HL-60/S4 treated with phorbol 12-myristate 13-acetate at 8.2 ng/mL for 4 days and 3 days (cell line): ENCODE results near the gene SEH1L.
"Not testable (repeated sequence)": the region's sequence is repeated elsewhere in the genome, so short reads cannot be mapped to it uniquely, and the experiment has no call there.

Experiments
- in situ Hi-C: fragments of 300-500 bp; cut with MboI; formaldehyde crosslinking; loops from 2 replicates; pipeline ENCODE4 v1.15.0; 2022; ENCODE audit warnings: low sequenced_read_pairs

Gene SEH1L

DNA sequence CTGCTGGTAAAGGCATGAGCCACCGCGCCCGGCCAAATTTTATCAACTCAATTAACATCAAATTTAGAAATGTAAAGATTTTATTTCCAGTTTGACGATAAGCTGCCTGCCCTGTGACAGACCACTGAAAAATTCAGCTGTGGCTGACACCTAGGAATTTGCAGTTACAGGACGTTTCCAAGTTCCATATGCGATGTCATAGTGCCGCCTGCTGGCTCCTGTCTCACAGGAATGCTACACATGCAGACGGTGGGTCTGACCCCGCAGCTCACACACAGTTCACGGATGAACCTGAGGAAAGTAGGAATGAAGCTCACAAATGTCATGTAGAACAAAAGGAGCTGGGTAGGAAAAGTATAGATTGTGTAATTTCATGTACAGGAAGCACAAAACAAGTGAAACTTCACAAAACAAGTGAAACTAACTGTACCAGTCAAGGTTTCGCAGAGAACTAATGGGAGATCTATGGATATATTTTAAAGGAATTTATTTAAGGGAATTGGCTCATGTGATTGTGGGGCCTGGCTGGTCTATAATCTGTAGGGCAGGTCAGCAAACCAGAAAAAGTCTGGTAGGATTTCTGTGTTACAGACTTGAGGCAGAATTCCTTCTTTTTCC, 13.2 kb upstream of the SEH1L start:
- in situ Hi-C loops: loop anchor here (25.0 kb wide), 2 partner anchors 197 to 547 kb away; partner anchors contain the start of gene AFG3L2

DNA sequence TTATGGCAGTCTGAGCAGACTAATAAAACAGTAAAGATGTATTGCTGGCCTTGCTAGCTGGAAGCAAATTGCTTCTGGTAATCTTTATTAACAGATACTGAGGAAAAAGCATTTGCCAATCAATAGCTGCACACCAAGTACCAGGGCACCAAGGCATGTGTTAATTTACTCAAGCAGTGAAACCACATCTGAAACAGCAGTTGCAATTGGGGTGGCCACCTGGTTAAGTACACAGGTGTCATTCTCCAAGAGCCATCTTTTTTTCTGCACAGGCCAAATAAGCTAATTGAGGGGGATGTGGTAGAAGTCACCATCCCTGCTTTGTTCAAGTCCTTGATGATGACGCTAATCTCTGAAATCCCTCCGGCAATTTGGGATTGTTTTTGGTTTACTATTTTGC, 8.6 kb upstream of the SEH1L start:
- in situ Hi-C loops: loop anchor here (25.0 kb wide), 2 partner anchors 202 to 552 kb away; partner anchors contain the start of gene AFG3L2

- in situ Hi-C loops: loop anchor here (25.0 kb wide), 2 partner anchors 206 to 556 kb away; partner anchors contain the start of gene AFG3L2
Observed at GRCh38 chr18:12943215-12943614, 4.6 kb upstream of the SEH1L start.

- in situ Hi-C loops: loop anchor here (25.0 kb wide), 2 partner anchors 207 to 557 kb away; partner anchors contain the start of gene AFG3L2
Observed at GRCh38 chr18:12944709-12945108, 3.1 kb upstream of the SEH1L start.

DNA sequence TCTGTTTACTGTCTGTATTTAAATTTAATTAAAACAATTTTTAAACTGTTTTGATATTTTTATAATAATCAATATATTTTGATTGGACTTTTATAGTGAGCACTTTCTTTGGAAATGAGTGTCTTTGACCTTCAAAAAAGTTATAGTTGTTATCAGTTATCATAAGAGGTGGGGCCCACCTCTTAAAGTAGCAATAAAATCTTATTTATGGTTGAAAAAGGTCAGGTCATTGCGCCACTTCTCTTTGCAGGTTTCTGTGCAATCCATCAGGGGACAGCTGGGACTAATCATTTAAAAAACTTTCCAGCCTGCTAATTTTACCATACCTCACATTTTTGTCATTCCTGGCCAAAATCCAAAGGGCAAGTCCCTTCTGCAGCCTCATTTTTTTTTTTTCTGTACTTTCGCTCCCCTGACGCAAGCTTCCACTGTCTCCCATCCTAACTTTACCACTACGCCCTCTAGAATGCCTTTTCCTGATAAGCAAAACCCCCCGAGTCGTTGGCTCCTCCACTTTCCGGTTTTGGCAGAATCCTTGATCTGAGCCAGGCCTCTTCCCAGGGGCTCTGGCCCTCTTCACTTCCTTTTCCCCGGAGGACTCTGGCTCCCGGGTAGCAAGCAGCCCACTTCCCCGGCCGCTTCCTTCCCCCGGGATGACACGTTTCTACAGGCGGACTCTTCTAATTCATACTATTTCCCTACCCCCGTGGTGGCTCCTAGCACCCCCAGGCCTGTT, 1.1 kb upstream of the SEH1L start:
- in situ Hi-C loops: loop anchor here (25.0 kb wide), 2 partner anchors 209 to 559 kb away; partner anchors contain the start of gene AFG3L2

DNA sequence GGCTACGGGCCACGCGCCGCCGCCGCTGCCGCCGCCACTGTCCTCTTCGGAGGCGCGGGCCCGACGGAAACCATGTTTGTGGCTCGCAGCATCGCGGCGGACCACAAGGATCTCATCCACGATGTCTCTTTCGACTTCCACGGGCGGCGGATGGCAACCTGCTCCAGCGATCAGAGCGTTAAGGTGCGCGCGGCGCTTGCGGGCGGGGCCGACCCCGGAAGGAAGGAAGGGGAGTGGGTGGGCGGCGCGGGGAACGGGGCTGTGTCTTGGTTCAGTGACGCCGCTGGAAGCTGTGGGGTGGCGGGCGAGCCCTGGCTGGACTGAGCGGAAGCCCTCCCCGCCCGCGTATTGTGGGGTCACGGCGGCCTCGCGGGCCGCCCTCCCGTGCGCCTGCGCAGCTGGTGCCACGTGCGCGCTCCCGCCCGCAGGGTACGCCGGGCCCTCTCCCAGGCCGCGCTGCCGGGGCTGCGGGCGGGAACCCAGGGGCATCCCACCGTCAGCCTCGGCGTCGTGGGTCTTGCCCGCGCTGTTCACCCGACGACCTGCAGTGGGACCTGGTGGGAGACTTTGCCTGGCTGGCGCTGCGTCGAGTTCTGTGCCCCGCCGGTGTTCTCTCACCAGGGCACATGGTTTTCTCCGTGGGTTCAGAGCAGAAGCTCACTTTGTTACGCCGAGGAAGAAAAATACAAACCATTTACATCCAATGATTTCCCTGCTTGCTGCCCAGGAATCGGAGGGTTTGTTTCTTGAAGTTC, 416 bp downstream of the SEH1L start:
- in situ Hi-C loops: loop anchor here (25.0 kb wide), 2 partner anchors 211 to 561 kb away; partner anchors contain the start of gene AFG3L2

DNA sequence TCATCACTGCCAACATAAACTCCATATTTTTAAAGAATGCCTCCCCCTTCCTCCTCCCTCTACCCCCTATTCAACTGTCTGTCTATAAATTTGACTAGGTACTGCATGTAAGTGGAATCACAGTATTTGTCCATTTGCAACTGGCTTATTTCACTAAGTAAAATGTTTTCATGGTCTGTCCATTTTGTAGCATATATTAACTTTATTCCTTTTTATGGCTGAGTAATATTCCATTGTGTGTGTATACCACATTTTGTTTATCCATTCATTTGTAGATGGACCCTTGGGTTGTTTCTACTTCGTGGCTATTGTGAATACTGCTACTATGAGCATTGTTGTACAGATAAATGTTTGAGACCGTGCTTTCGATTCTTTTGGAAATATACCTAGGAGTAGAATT, 10.7 kb downstream of the SEH1L start:
- in situ Hi-C loops: no loop called here

DNA sequence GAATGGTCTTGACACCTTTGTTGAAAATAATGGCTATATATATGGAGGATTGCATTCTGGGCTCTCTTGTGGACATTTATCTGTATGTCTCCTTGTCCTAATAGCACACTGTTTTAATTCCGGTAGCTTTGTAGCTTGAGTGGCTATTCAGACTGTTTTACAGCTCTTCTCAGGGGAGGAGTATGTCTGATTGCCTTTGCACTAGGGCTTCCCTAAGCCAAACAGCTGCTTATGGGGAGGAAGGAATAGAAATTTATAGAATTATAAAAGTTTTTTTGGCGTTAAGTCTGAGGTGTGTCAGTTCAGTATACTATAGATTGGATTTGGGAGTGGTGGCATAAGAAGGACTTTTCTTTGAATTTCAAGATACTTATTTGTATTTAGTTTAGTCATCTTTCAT, 12.6 kb downstream of the SEH1L start:
- in situ Hi-C loops: no loop called here

- in situ Hi-C loops: no loop called here
Observed at GRCh38 chr18:12960853-12961397, 13.1 kb downstream of the SEH1L start.

- in situ Hi-C loops: no loop called here
Observed at GRCh38 chr18:12963069-12963468, 15.3 kb downstream of the SEH1L start.

DNA sequence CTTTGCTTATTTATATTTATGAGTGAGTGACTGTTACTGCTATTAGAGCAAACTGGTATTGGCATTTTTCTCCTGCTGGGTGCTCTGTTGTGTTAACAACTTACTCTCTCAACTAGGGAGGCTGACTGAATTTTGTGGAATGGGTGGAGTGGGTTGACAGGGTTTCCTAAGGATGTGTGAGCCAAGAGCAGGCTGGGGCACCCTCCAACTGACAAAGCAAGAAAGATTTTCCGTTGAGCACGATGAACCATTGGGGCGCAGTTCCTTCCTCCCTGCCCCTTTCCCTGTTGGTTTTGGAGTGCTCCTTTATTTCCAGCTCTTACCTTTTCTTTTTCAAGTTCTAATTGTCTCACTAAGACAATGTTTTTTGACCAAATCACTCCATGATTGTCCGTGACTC, 20.3 kb downstream of the SEH1L start:
- in situ Hi-C loops: no loop called here

GRCh38 chr18:12968619-12969018, 20.8 kb downstream of the SEH1L start:
- in situ Hi-C loops: no loop called here

- in situ Hi-C loops: no loop called here
Observed at GRCh38 chr18:12973562-12974213, 25.9 kb downstream of the SEH1L start.

DNA sequence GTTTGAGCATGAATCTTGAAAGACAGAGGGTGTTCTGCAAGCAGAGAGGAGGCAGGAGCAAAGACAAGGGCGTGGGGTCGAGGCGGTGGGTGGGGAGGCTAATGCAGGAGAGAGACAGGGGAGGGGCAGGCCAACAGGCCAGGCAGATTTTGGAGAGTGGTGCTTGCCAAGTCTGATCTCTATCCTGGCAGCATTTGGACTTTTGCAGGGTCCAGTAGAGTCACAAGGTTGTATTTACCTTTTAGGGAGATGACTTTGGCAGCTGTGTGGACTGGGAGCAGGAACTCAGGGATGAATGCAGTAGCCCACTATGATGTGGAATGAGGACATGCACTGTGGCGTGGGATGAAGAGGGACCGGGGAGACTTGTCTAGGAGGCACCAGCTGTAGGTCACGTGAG, 27.7 kb downstream of the SEH1L start:
- in situ Hi-C loops: no loop called here

GRCh38 chr18:12976305-12976704, 28.5 kb downstream of the SEH1L start:
- in situ Hi-C loops: no loop called here

DNA sequence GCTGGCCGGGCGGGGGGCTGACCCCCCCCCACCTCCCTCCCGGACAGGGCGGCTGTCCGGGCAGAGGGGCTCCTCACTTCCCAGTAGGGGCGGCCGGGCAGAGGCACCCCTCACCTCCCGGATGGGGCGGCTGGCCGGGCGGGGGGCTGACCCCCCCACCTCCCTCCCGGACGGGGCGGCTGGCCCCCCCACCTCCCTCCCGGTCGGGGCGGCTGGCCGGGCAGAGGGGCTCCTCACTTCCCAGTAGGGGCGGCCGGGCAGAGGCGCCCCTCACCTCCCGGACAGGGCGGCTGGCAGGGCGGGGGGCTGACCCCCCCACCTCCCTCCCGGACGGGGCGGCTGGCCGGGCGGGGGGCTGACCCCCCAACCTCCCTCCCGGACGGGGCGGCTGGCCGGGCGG, 32.3 kb downstream of the SEH1L start:
- in situ Hi-C loops: not testable (repeated sequence)

DNA sequence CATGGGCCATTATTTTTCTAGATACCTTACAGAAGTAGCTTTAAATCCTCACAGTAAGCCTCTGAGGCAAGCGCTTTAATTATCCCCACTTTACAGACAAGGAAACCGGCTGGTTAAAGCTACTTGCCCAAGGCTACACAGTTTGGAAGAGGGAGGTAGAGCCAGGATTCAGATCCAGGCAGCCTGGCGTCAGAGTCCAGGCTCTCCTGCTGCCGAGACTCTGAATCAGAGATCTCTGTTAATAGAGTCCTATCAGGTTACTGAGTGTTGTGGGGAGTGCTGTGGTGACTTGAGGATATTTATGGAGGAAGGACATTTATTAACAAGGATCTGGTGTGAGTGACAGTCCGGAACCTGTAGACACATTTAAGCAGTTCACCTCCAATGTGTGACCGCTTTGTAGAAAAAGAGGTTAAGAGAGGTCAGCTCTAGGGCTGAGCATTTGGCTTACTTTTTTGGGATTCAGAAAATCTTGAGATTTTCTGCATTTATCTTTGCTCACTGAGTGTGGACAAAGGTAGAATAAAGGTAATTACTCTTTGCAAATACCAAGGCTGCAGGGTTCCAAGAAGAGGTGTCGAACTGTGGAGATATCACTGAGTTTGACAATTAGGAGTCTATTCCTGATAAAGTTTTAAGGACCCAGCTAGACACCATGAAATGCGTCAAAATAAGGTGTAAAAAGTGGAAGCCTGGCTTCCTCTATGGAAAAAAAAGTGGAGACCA, 41.7 kb downstream of the SEH1L start:
- in situ Hi-C loops: no loop called here

DNA sequence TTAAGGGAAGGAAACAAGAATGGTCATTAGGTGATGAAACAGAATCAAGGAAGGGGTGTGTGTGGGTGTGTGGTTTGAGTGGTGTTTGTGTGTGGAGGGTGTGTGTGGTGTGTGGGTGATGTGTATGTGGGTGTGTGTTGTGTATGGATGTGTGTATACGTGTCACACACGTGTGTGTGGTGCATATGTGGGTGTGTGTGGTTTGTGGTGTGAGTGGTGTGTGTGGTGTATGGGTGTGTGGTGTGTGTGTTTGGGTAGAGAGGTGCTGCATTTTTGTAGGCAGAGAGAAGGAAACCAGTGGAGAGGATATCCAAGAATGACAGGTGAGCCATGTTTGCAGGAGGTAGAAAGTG, 42.3 kb downstream of the SEH1L start:
- in situ Hi-C loops: no loop called here

- in situ Hi-C loops: no loop called here
Observed at GRCh38 chr18:12990641-12990966, 42.8 kb downstream of the SEH1L start.
